Measurements from ENCODE around the gene CIAO2A.
"Not testable (repeated sequence)": the region's sequence is repeated elsewhere in the genome, so short reads cannot be mapped to it uniquely, and the experiment has no call there.

CIAO2A gene

GRCh38 chr15:64058279-64058678 lies 35.4 kb downstream of the CIAO2A start:
- no peak for TF ChIP-seq CTCF (IDR thresholded peaks at IDR 0.05; ENCODE audit: insufficient read depth, low read depth, low read length, missing control alignments)
- no peak overlapping the region for H3K4me3 ChIP-seq (ENCODE audit: low read length)
- peak; percentile 68 for DNase-seq (ENCODE audit: low read depth)

- not testable (repeated sequence) for DNase-seq (ENCODE audit: low read depth); H3K4me3 ChIP-seq (ENCODE audit: low read length)
These were observed 40.0 kb downstream of the CIAO2A start for GRCh38 chr15:64053674-64054073.

- TF ChIP-seq CTCF (IDR thresholded peaks at IDR 0.05; ENCODE audit: insufficient read depth, low read depth, low read length, missing control alignments) = no peak
- no peak for DNase-seq (ENCODE audit: low read depth)
- H3K4me3 ChIP-seq (ENCODE audit: low read length) = no peak overlapping the region
These were observed 40.6 kb downstream of the CIAO2A start for GRCh38 chr15:64052925-64053491.

GRCh38 chr15:64051407-64052259 lies 42.0 kb downstream of the CIAO2A start:
- no peak for DNase-seq (ENCODE audit: low read depth)
- TF ChIP-seq CTCF (IDR thresholded peaks at IDR 0.05; ENCODE audit: insufficient read depth, low read depth, low read length, missing control alignments) = no peak
- H3K4me3 ChIP-seq (ENCODE audit: low read length) = no peak overlapping the region

GRCh38 chr15:64051093-64051402 lies 42.6 kb downstream of the CIAO2A start:
- no peak for TF ChIP-seq CTCF (IDR thresholded peaks at IDR 0.05; ENCODE audit: insufficient read depth, low read depth, low read length, missing control alignments)
- no peak for DNase-seq (ENCODE audit: low read depth)

GRCh38 chr15:64050281-64051092 lies 43.2 kb downstream of the CIAO2A start:
- DNase-seq (ENCODE audit: low read depth) = no peak
- H3K4me3 ChIP-seq (ENCODE audit: low read length) = no peak overlapping the region
- TF ChIP-seq CTCF (IDR thresholded peaks at IDR 0.05; ENCODE audit: insufficient read depth, low read depth, low read length, missing control alignments) = no peak

More at GRCh38 chr15:64051093-64051402, 42.6 kb downstream of the CIAO2A start:
- H3K4me3 ChIP-seq (ENCODE audit: low read length) = no peak overlapping the region

GRCh38 chr15:64048781-64049460 lies 44.7 kb downstream of the CIAO2A start:
- no peak overlapping the region for H3K4me3 ChIP-seq (ENCODE audit: low read length)
- TF ChIP-seq CTCF (IDR thresholded peaks at IDR 0.05; ENCODE audit: insufficient read depth, low read depth, low read length, missing control alignments) = no peak
- DNase-seq (ENCODE audit: low read depth) = no peak

All from epithelial cell of esophagus (primary cell).